Measurements from ENCODE around the gene NRIP1. TPM values are rescaled to one million over a fixed set of nuclear protein-coding genes. Genes with fewer than 3 reads are reported as not detected.
A peak's percentile ranks its signal among the peaks of the same experiment; 100 is the strongest.

NRIP1 gene
- total and polyA plus RNA-seq, 2 experiments from 2014 or later = 12.5 to 31.2 TPM

DNA sequence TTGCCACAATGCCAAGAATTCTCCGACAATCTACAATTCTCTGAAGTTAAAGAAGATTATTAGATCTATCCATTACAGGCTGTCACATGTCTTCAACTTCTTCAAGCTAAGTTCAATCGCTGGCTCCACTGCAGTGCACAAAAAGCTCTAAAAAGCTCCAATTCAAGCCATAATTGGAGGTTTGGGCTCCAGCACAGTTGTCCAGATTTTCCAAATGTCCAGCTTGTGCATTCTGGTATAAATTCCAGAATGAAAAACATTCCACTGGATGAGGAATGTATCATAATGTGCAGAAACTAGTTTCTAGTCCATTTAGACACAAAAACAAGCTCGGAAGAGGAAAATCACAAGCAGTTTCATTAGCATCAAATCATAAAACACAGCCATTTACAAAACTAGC is 138.6 kb downstream of the NRIP1 start:
- peaks cover 27% of the 10 kb centered on the region for H3K4me1 ChIP-seq (ENCODE audit: insufficient read depth)
- 0 out of 2 replicates have a peak, but pooled peaks cover 16% of the 10 kb centered on the region for H3F3A ChIP-seq (ENCODE audit: insufficient read depth)
- WGBS, 2 experiments (ENCODE audit: low coverage in 1 of 2, low lambda C conversion rate in 2 of 2, missing lambda C conversion rate in 2 of 2) = 74 to 75% methylated on average over 3 of the region's 3 CpGs
- H3K27ac ChIP-seq = no peak overlapping the region
- H3K36me3 ChIP-seq (ENCODE audit: low read depth) = no peaks in the 10 kb centered on the region
- peak overlapping the region; percentile 36; the same call in 1 of the 2 replicates for H2AFZ ChIP-seq
- no peak overlapping the region for H3K9ac ChIP-seq
- DNase-seq = no peak
- in situ Hi-C loops (cut with MboI) = no loop called here
- no peaks in the 10 kb centered on the region for H3K27me3 ChIP-seq (replicated peaks; ENCODE audit: insufficient read depth)
- TF ChIP-seq EZH2phosphoT487 (IDR thresholded peaks at IDR 0.05; ENCODE audit: insufficient read depth, low read depth) (no peak), EZH2 (IDR thresholded peaks at IDR 0.05; ENCODE audit: insufficient read depth, poor library complexity, severe bottlenecking) (no peak)
- no peaks in the 10 kb centered on the region for H3K9me3 ChIP-seq (ENCODE audit: low read depth)
- H3K9me2 ChIP-seq (ENCODE audit: insufficient read depth) = no peaks in the 10 kb centered on the region
- no peak overlapping the region for H3K4me3 ChIP-seq
- H3K4me2 ChIP-seq (ENCODE audit: unreplicated experiment) = no peak overlapping the region
- no peaks in the 10 kb centered on the region for H4K20me1 ChIP-seq (ENCODE audit: insufficient read depth)
- H3K79me2 ChIP-seq (ENCODE audit: insufficient read depth) = no peaks in the 10 kb centered on the region

DNA sequence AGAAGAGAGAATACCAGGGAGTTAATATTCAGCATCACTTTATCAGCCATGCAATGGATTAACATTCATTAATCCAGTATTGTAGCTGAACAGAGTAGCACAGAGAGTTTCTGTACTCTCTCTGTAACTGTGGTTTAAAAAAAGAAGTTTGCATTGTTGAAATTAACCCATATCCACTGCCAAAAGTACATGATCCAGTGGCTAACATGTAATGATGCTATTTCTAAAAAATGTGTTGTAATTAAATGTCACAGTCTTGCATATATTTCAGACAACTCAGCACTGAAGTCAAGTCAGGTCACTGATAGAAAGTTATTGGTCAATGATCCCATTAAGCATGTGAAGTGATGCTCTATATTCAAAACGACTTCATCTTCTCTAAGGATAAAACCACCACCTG is 141.3 kb downstream of the NRIP1 start:
- peak overlapping the region; percentile 40 for H3K27ac ChIP-seq
- no peaks in the 10 kb centered on the region for H3K27me3 ChIP-seq (replicated peaks; ENCODE audit: insufficient read depth)
- no peaks in the 10 kb centered on the region for H3K9me3 ChIP-seq (ENCODE audit: low read depth)
- peaks cover 33% of the 10 kb centered on the region for H3K4me1 ChIP-seq (ENCODE audit: insufficient read depth)
- H3K4me2 ChIP-seq (ENCODE audit: unreplicated experiment) = peak overlapping the region; percentile 69
- no peaks in the 10 kb centered on the region for H3K79me2 ChIP-seq (ENCODE audit: insufficient read depth)
- H3K9me2 ChIP-seq (ENCODE audit: insufficient read depth) = no peaks in the 10 kb centered on the region
- no peaks in the 10 kb centered on the region for H4K20me1 ChIP-seq (ENCODE audit: insufficient read depth)
- in situ Hi-C loops (cut with MboI) = no loop called here
- 0 to 4% methylated on average over 1 of the region's 1 CpG for WGBS, 2 experiments (ENCODE audit: low coverage in 1 of 2, low lambda C conversion rate in 2 of 2, missing lambda C conversion rate in 2 of 2)
- H3K36me3 ChIP-seq (ENCODE audit: low read depth) = no peaks in the 10 kb centered on the region
- no peak overlapping the region for H2AFZ ChIP-seq
- H3F3A ChIP-seq (ENCODE audit: insufficient read depth) = 0 out of 2 replicates have a peak, but pooled peaks cover 16% of the 10 kb centered on the region
- DNase-seq = peak; percentile 64
- TF ChIP-seq EZH2phosphoT487 (IDR thresholded peaks at IDR 0.05; ENCODE audit: insufficient read depth, low read depth) = no peak
- TF ChIP-seq EZH2 (IDR thresholded peaks at IDR 0.05; ENCODE audit: insufficient read depth, poor library complexity, severe bottlenecking) = no peak
- no peak overlapping the region for H3K4me3 ChIP-seq
- peak overlapping the region; percentile 27; the same call in 1 of the 2 replicates for H3K9ac ChIP-seq

DNA sequence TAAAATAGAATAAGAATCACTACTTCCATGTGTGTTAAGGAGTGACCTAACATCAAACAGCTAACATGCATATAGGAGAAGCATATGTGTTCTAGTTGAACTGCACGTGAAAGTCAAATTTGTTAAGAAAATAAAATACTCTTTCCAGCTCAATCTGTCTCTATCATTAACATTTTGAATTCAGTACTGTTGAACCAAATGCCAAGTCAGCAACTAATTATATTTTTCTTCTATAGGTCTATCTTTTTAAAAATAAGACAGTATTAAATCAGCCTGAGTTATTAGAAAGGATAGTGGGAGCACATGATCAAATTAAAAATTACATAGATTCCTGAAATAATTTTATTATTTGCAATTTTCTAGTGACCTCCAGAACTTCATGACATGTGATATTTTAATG is 141.8 kb downstream of the NRIP1 start:
- in situ Hi-C loops (cut with MboI) = no loop called here
- DNase-seq = no peak
- no peak overlapping the region for H2AFZ ChIP-seq
- no peaks in the 10 kb centered on the region for H3K79me2 ChIP-seq (ENCODE audit: insufficient read depth)
- H3K4me1 ChIP-seq (ENCODE audit: insufficient read depth) = peaks cover 37% of the 10 kb centered on the region
- H3K9ac ChIP-seq = peak overlapping the region; percentile 27; the same call in 1 of the 2 replicates
- WGBS, 2 experiments (ENCODE audit: low coverage in 1 of 2, low lambda C conversion rate in 2 of 2, missing lambda C conversion rate in 2 of 2) = 12 to 14% methylated on average over 1 of the region's 1 CpG
- no peaks in the 10 kb centered on the region for H3K9me3 ChIP-seq (ENCODE audit: low read depth)
- peak overlapping the region; percentile 69 for H3K4me2 ChIP-seq (ENCODE audit: unreplicated experiment)
- H3K36me3 ChIP-seq (ENCODE audit: low read depth) = no peaks in the 10 kb centered on the region
- no peaks in the 10 kb centered on the region for H3K9me2 ChIP-seq (ENCODE audit: insufficient read depth)
- no peak for TF ChIP-seq EZH2phosphoT487 (IDR thresholded peaks at IDR 0.05; ENCODE audit: insufficient read depth, low read depth)
- no peak for TF ChIP-seq EZH2 (IDR thresholded peaks at IDR 0.05; ENCODE audit: insufficient read depth, poor library complexity, severe bottlenecking)
- H3F3A ChIP-seq (ENCODE audit: insufficient read depth) = 0 out of 2 replicates have a peak, but pooled peaks cover 16% of the 10 kb centered on the region
- H3K4me3 ChIP-seq = no peak overlapping the region
- no peaks in the 10 kb centered on the region for H3K27me3 ChIP-seq (replicated peaks; ENCODE audit: insufficient read depth)
- H4K20me1 ChIP-seq (ENCODE audit: insufficient read depth) = no peaks in the 10 kb centered on the region
- H3K27ac ChIP-seq = peak overlapping the region; percentile 40

DNA sequence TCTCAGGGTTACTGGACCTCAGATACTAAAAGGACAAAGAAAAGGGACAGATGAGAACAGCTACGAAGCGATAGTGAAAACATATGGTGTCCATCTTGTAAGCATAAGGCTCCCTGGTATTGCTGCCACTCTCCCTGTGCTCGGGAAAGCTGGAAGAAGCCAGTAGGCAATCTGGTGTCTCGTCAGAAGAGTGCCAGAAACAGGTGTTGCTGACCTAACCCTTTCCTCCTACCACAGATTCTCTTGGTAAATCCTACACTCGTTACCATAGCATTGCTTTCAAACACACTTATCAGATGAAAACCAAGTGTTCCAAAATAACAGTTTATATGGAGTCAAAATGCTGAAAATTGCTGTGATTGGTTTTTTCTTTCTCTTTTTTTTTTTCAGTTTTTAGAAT is 146.3 kb downstream of the NRIP1 start:
- TF ChIP-seq EZH2phosphoT487 (IDR thresholded peaks at IDR 0.05; ENCODE audit: insufficient read depth, low read depth) (no peak), EZH2 (IDR thresholded peaks at IDR 0.05; ENCODE audit: insufficient read depth, poor library complexity, severe bottlenecking) (no peak)
- Histone ChIP-seq H3K4me3 (peak overlapping the region; percentile 60), H4K20me1 (ENCODE audit: insufficient read depth) (no peaks in the 10 kb centered on the region), H3K79me2 (ENCODE audit: insufficient read depth) (no peaks in the 10 kb centered on the region), H3K27me3 (replicated peaks; ENCODE audit: insufficient read depth) (no peaks in the 10 kb centered on the region), H3K4me2 (ENCODE audit: unreplicated experiment) (peak overlapping the region; percentile 63), H3K9me2 (ENCODE audit: insufficient read depth) (no peaks in the 10 kb centered on the region), H3K9me3 (ENCODE audit: low read depth) (no peaks in the 10 kb centered on the region), H3K27ac (no peak overlapping the region), H3K4me1 (ENCODE audit: insufficient read depth) (peaks cover 40% of the 10 kb centered on the region), H3K36me3 (ENCODE audit: low read depth) (no peaks in the 10 kb centered on the region), H2AFZ (peak overlapping the region; percentile 72), H3K9ac (peak overlapping the region; percentile 44), H3F3A (ENCODE audit: insufficient read depth) (peaks cover 19% of the 10 kb centered on the region; the same call in 1 of the 2 replicates)
- peak; percentile 37 for DNase-seq
- in situ Hi-C loops (cut with MboI) = no loop called here
- WGBS, 2 experiments (ENCODE audit: low coverage in 1 of 2, low lambda C conversion rate in 2 of 2, missing lambda C conversion rate in 2 of 2) = 21 to 39% methylated on average over 5 of the region's 5 CpGs

Measured in GM23248 (cell line).